ENCODE measurements around the gene COX15. TPM values are rescaled to one million over a fixed set of nuclear protein-coding genes. Genes with fewer than 3 reads are reported as not detected.

Gene COX15
- total RNA-seq, 4 donors from 2014 or later, result 25.2 to 31.0 (median 30.4) TPM

- Histone ChIP-seq H3K36me3 (no peaks in the 10 kb centered on the region), H3K27ac (no peak overlapping the region), H3K4me3 (no peak overlapping the region), H3K9me3 (peaks cover 0 to 4% (median 0%) of the 10 kb centered on the region in 4 donors), H3K27me3 (no peaks in the 10 kb centered on the region), H3K4me1 (no peaks in the 10 kb centered on the region)
- WGBS, 2 donors, result 92 to 94% methylated on average over 4 of the region's 4 CpGs
- no peak for DNase-seq (ENCODE audit: low spot score in 2 of 2)
- no peak for TF ChIP-seq EP300 (IDR thresholded peaks at IDR 0.05)
Measured at GRCh38 chr10:99770408-99771045, 38.6 kb upstream of the COX15 start.

- TF ChIP-seq CTCF (IDR thresholded peaks at IDR 0.05) (no peak), EP300 (IDR thresholded peaks at IDR 0.05) (no peak), POLR2A (IDR thresholded peaks at IDR 0.05) (no peak)
- WGBS, 2 donors, result 77 to 85% methylated on average over 5 of the region's 5 CpGs
- no peaks in the 10 kb centered on the region for H3K36me3 ChIP-seq
- no peaks in the 10 kb centered on the region for H3K4me1 ChIP-seq
- no peak overlapping the region for H3K27ac ChIP-seq
- H3K27me3 ChIP-seq, result no peaks in the 10 kb centered on the region
- H3K9me3 ChIP-seq, result peaks cover 0 to 4% (median 0%) of the 10 kb centered on the region in 4 donors
- no peak overlapping the region for H3K4me3 ChIP-seq
- no peak for DNase-seq (ENCODE audit: low spot score in 2 of 2)
Measured at GRCh38 chr10:99769706-99770105, 37.8 kb upstream of the COX15 start.

GRCh38 chr10:99768556-99768955, 36.6 kb upstream of the COX15 start:
- Histone ChIP-seq H3K27ac (no peak overlapping the region), H3K9me3 (peaks cover 0 to 4% (median 0%) of the 10 kb centered on the region in 4 donors), H3K4me3 (no peak overlapping the region), H3K4me1 (no peaks in the 10 kb centered on the region), H3K36me3 (peaks cover 0 to 8% (median 0%) of the 10 kb centered on the region in 3 donors), H3K27me3 (no peaks in the 10 kb centered on the region)
- no peak for TF ChIP-seq POLR2A (IDR thresholded peaks at IDR 0.05)
- TF ChIP-seq EP300 (IDR thresholded peaks at IDR 0.05), result no peak
- no peak for TF ChIP-seq CTCF (IDR thresholded peaks at IDR 0.05)
- 60 to 66% methylated on average over 2 of the region's 2 CpGs for WGBS, 2 donors
- DNase-seq (ENCODE audit: low spot score in 2 of 2), result no peak

GRCh38 chr10:99767901-99768300, 36.0 kb upstream of the COX15 start:
- TF ChIP-seq EP300 (IDR thresholded peaks at IDR 0.05) (no peak), POLR2A (IDR thresholded peaks at IDR 0.05) (no peak), CTCF (IDR thresholded peaks at IDR 0.05) (no peak)
- Histone ChIP-seq H3K9me3 (peaks cover 0 to 4% (median 0%) of the 10 kb centered on the region in 4 donors), H3K27me3 (no peaks in the 10 kb centered on the region), H3K4me3 (no peak overlapping the region), H3K4me1 (no peaks in the 10 kb centered on the region), H3K36me3 (peaks cover 0 to 14% (median 0%) of the 10 kb centered on the region in 3 donors), H3K27ac (no peak overlapping the region)
- WGBS, 2 donors, result 67 to 68% methylated on average over 5 of the region's 5 CpGs
- DNase-seq (ENCODE audit: low spot score in 2 of 2), result no peak

GRCh38 chr10:99766302-99766681, 34.4 kb upstream of the COX15 start:
- H3K27ac ChIP-seq, result no peak overlapping the region
- TF ChIP-seq CTCF (IDR thresholded peaks at IDR 0.05) (no peak), EP300 (IDR thresholded peaks at IDR 0.05) (no peak), POLR2A (IDR thresholded peaks at IDR 0.05) (no peak)
- no peaks in the 10 kb centered on the region for H3K4me1 ChIP-seq
- peaks cover 0 to 24% (median 0%) of the 10 kb centered on the region in 3 donors for H3K36me3 ChIP-seq
- no peaks in the 10 kb centered on the region for H3K27me3 ChIP-seq
- H3K9me3 ChIP-seq, result peaks cover 0 to 4% (median 0%) of the 10 kb centered on the region in 4 donors
- no peak for DNase-seq (ENCODE audit: low spot score in 2 of 2)
- WGBS, 2 donors, result 76 to 79% methylated on average over 8 of the region's 8 CpGs
- no peak overlapping the region for H3K4me3 ChIP-seq
